Colonic mucosa (tissue), 4 donors: ENCODE measurements around the gene OBSCN. TPM values are rescaled to one million over a fixed set of nuclear protein-coding genes. Genes with fewer than 3 reads are reported as not detected.

Source experiments
- DNase-seq: peaks from one replicate; pipeline ENCODE4 v3.0.0-alpha.2; 2020
- H3K27ac ChIP-seq: fragments of 200-600 bp; one replicate; pipeline ENCODE4 v1.8.0; 2021
- H3K27me3 ChIP-seq: fragments of 200-600 bp; one replicate; pipeline ENCODE4 v1.8.0; 2021
- H3K36me3 ChIP-seq: fragments of 200-600 bp; one replicate; pipeline ENCODE4 v1.8.0; 2021
- H3K4me1 ChIP-seq: fragments of 200-600 bp; one replicate; pipeline ENCODE4 v1.8.0; 2021; ENCODE audit warnings: mild to moderate bottlenecking
- H3K4me3 ChIP-seq: fragments of 200-600 bp; one replicate; pipeline ENCODE4 v1.8.0; 2021
- H3K9ac ChIP-seq, 2 donors: one replicate each; pipeline ENCODE4 v1.7.0; 2013; ENCODE audit warnings: control low read depth in 2 of 2, low read depth in 2 of 2, low read length in 2 of 2
- H3K9me3 ChIP-seq: fragments of 200-600 bp; one replicate; pipeline ENCODE4 v1.8.0; 2021
- intact Hi-C: fragments of 100-400 bp; cut with DNase I; formaldehyde crosslinking; loops from one replicate; pipeline ENCODE4 v1.14.1; 2022
- total RNA-seq, 2 donors: library from RNA; stranded (reverse); fragmentation: NEBNext Ultra II Directional in 1 of 2; extraction: Animal tissue kit (Norgen Biotek cat#: 25700) in 1 of 2; gene quantifications; one replicate each; pipeline ENCODE4 v1.2.1, GENCODE V29; 2021
- TF ChIP-seq, protein P1 (sequence below): fragments of 200-600 bp; IDR thresholded peaks from one replicate; pipeline ENCODE4 v1.8.0; 2022; ENCODE audit warnings: antibody characterized with exemption, mild to moderate bottlenecking
- donor health status: healthy.
- donor health status: DM: no; HTN: no; CAD: no.
- donor health status: DM: no; HTN: no; CAD: no.

Gene OBSCN
- total RNA-seq, 2 donors from 2014 or later = 3.6 to 7.9 TPM

- Histone ChIP-seq H3K9me3 (no peaks in the 10 kb centered on the region), H3K36me3 (no peaks in the 10 kb centered on the region), H3K27me3 (no peaks in the 10 kb centered on the region), H3K9ac (no peak overlapping the region), H3K4me3 (no peak overlapping the region), H3K4me1 (no peaks in the 10 kb centered on the region), H3K27ac (no peak overlapping the region)
- intact Hi-C loops = no loop called here
- TF ChIP-seq, protein P1, sequence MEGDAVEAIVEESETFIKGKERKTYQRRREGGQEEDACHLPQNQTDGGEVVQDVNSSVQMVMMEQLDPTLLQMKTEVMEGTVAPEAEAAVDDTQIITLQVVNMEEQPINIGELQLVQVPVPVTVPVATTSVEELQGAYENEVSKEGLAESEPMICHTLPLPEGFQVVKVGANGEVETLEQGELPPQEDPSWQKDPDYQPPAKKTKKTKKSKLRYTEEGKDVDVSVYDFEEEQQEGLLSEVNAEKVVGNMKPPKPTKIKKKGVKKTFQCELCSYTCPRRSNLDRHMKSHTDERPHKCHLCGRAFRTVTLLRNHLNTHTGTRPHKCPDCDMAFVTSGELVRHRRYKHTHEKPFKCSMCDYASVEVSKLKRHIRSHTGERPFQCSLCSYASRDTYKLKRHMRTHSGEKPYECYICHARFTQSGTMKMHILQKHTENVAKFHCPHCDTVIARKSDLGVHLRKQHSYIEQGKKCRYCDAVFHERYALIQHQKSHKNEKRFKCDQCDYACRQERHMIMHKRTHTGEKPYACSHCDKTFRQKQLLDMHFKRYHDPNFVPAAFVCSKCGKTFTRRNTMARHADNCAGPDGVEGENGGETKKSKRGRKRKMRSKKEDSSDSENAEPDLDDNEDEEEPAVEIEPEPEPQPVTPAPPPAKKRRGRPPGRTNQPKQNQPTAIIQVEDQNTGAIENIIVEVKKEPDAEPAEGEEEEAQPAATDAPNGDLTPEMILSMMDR = no peak
- DNase-seq = no peak
These were observed 156.9 kb downstream of the OBSCN start for GRCh38 chr1:228364706-228365213.

GRCh38 chr1:228365271-228366061 lies 157.6 kb downstream of the OBSCN start:
- DNase-seq = no peak
- no peaks in the 10 kb centered on the region for H3K4me1 ChIP-seq
- H3K9me3 ChIP-seq = no peaks in the 10 kb centered on the region
- H3K36me3 ChIP-seq = no peaks in the 10 kb centered on the region
- TF ChIP-seq, protein P1 = no peak
- peaks cover 5% of the 10 kb centered on the region for H3K27me3 ChIP-seq
- H3K4me3 ChIP-seq = no peak overlapping the region
- no peak overlapping the region for H3K27ac ChIP-seq
- intact Hi-C loops = no loop called here
- H3K9ac ChIP-seq = no peak overlapping the region

DNA sequence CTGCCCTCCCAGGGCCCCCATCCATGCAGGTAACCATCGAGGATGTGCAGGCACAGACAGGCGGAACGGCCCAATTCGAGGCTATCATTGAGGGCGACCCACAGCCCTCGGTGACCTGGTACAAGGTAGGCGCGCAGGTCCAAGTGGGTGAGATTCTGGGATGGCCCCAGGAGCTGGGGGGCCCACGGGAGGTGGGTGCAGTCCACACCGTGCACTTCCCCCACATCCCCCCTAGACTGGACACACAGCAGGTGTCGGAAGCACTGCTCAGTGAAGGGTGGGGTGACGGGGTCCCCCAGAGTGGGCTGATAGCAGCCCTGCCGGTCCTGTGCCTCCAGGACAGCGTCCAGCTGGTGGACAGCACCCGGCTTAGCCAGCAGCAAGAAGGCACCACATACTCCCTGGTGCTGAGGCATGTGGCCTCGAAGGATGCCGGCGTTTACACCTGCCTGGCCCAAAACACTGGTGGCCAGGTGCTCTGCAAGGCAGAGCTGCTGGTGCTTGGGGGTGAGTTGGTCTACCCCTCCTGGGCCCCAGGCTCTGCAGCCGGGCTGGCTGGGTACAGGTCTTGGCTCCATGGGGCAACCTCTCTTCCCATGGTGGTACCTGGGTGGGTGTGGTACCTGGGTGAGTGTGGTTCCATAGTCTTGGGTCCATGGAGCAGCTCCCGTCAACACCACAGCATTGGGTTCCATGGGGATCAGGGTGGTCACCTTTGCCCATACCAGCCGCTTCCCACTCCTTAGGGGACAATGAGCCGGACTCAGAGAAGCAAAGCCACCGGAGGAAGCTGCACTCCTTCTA lies 158.4 kb downstream of the OBSCN start:
- no peak for DNase-seq
- no peaks in the 10 kb centered on the region for H3K36me3 ChIP-seq
- H3K9me3 ChIP-seq = no peaks in the 10 kb centered on the region
- intact Hi-C loops = no loop called here
- TF ChIP-seq, protein P1 = no peak
- peaks cover 8% of the 10 kb centered on the region for H3K27me3 ChIP-seq
- no peak overlapping the region for H3K4me3 ChIP-seq
- H3K4me1 ChIP-seq = no peaks in the 10 kb centered on the region
- H3K9ac ChIP-seq = no peak overlapping the region
- H3K27ac ChIP-seq = no peak overlapping the region

DNA sequence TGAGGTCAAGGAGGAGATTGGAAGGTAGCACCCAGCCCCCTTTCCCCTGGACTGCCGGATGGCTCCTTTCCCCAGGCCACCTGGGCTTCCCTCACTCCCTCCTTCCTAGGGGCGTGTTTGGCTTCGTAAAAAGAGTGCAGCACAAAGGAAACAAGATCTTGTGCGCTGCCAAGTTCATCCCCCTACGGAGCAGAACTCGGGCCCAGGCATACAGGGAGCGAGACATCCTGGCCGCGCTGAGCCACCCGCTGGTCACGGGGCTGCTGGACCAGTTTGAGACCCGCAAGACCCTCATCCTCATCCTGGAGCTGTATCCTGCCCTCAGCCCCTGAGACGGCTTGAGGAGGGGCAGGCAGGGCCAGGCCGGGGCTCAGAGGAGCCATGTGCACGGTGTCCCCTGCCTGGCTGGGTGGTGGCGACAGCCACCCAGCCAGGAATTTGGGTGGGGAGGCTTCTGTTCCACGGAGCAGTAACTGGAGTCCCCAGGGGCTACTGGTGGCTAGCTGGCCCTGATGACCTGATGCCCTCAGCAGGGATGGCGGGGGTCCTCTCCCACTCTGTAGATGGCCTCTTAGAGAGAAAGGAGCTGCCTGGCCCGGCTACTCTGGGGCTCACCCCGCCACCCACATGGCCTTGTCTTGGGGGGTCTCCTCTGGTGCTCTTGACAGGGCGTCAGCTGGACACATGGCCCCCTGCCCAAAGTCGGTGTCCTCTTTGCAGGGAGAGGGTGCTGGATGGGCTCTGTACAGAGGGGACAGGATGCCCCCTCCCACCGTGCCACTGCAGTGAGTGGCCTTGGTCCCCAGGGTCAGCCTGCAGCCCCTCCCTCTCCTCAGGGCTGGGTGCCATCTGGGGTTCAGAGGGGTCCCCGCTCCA lies 159.3 kb downstream of the OBSCN start:
- no peaks in the 10 kb centered on the region for H3K9me3 ChIP-seq
- H3K9ac ChIP-seq = no peak overlapping the region
- no peaks in the 10 kb centered on the region for H3K36me3 ChIP-seq
- intact Hi-C loops = no loop called here
- DNase-seq = no peak
- no peaks in the 10 kb centered on the region for H3K4me1 ChIP-seq
- H3K4me3 ChIP-seq = no peak overlapping the region
- TF ChIP-seq, protein P1 = no peak
- peaks cover 8% of the 10 kb centered on the region for H3K27me3 ChIP-seq
- no peak overlapping the region for H3K27ac ChIP-seq
